A673 (cell line): ENCODE data around the gene EMC1. TPM values are rescaled to one million over a fixed set of nuclear protein-coding genes. Genes with fewer than 3 reads are reported as not detected.
"Not testable (repeated sequence)": the region's sequence is repeated elsewhere in the genome, so short reads cannot be mapped to it uniquely, and the experiment has no call there.

Experiments used
- BruUV-seq: library from RNA; stranded (reverse); fragments of 400-500 nt; replicated peaks from 2 replicates; lab custom pipeline; 2021; lab: Mats Ljungman, UMichigan
- CTCF ChIA-PET: fragments of 300-600 bp; sonication (Branson Sonifier 250); formaldehyde crosslinking; loops from one replicate; lab custom pipeline; 2022; ENCODE audit warnings: antibody characterized with exemption; lab: Charles Lee
- POLR2A ChIA-PET: fragments of 300-600 bp; sonication (Branson Sonifier 250); formaldehyde crosslinking; loops from one replicate; lab custom pipeline; 2022; ENCODE audit warnings: antibody characterized with exemption; ENCODE audit not compliant: low non-redundant PET; lab: Charles Lee
- DNase-seq: peaks from one replicate; pipeline ENCODE4 v3.0.0-alpha.2; 2015; ENCODE audit warnings: low spot score
- H3K27ac ChIP-seq: fragments of 200-600 bp; sonication (generic); 2 replicates; pipeline ENCODE4 v1.5.1; 2016; ENCODE audit warnings: mixed run types, low read depth, mild to moderate bottlenecking, mixed read lengths, antibody characterized with exemption, low read length; ENCODE audit not compliant: poor library complexity, severe bottlenecking
- H3K27me3 ChIP-seq: fragments of 200-600 bp; sonication (generic); replicated peaks from 2 replicates; pipeline ENCODE4 v1.6.1; 2017; ENCODE audit warnings: mixed run types, low read depth, mild to moderate bottlenecking, mixed read lengths, antibody characterized with exemption, low read length; ENCODE audit not compliant: insufficient read depth, poor library complexity
- H3K36me3 ChIP-seq: fragments of 200-600 bp; sonication (generic); 2 replicates; pipeline ENCODE4 v1.6.1; 2016; ENCODE audit warnings: mixed run types, mild to moderate bottlenecking, mixed read lengths, antibody characterized with exemption, low read length; ENCODE audit not compliant: insufficient read depth, poor library complexity, severe bottlenecking
- H3K4me1 ChIP-seq: fragments of 200-600 bp; sonication (generic); 2 replicates; pipeline ENCODE4 v1.6.1; 2017; ENCODE audit warnings: mixed run types, mild to moderate bottlenecking, mixed read lengths, antibody characterized with exemption, low read length; ENCODE audit not compliant: insufficient read depth, poor library complexity, severe bottlenecking
- H3K4me3 ChIP-seq: fragments of 200-600 bp; sonication (generic); 2 replicates; pipeline ENCODE4 v1.5.1; 2016; ENCODE audit warnings: low read depth, mixed run types, mild to moderate bottlenecking, mixed read lengths, low read length; ENCODE audit not compliant: poor library complexity, severe bottlenecking
- H3K9me3 ChIP-seq: fragments of 200-600 bp; sonication (generic); 2 replicates; pipeline ENCODE4 v1.6.1; 2016; ENCODE audit warnings: mixed run types, low read depth, mild to moderate bottlenecking, mixed read lengths, antibody characterized with exemption, low read length; ENCODE audit not compliant: poor library complexity, severe bottlenecking
- CTCF ChIP-seq: fragments of 300-800, 200-600 bp; sonication (generic); conservative IDR thresholded peaks from 2 replicates; pipeline ENCODE4 v1.5.1; 2017; ENCODE audit warnings: low read depth, mild to moderate bottlenecking, antibody characterized with exemption, low read length, moderate library complexity, mixed read lengths
- EZH2 ChIP-seq: fragments of 200-600 bp; sonication (generic); IDR thresholded peaks from 2 replicates; pipeline ENCODE4 v1.6.1; 2017; ENCODE audit warnings: borderline replicate concordance, low read depth, mild to moderate bottlenecking, mixed read lengths, antibody characterized with exemption, low read length; ENCODE audit not compliant: poor library complexity, severe bottlenecking
- intact Hi-C: fragments of 100-400 bp; cut with micrococcal nuclease; formaldehyde crosslinking; loops from one replicate; pipeline ENCODE4 v1.10.0; 2022; ENCODE audit not compliant: unreplicated experiment
- total RNA-seq: library from RNA; stranded (reverse); gene quantifications from 2 replicates; pipeline ENCODE4 v1.2.3, GENCODE V29; 2021

The EMC1 gene
- total RNA-seq, 1 experiment from 2014 or later, result 84.3 TPM

DNA sequence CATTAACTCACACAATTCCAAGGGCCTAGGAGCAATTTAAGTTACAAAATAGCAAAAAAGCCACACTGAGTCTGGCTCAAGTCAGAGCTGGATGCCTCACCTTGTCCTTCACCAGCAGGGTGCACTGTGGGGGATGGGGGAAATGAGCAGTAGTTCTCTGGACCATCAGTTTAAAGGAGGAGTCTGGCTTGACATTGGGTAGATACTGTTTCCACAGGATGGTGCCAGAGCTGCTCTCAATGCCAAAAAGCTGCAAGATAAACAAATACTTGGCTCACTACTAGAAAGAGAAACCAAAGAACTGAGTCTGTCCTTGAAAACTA lies 18.8 kb downstream of the EMC1 start:
- Histone ChIP-seq H3K36me3 (peaks cover 72% of the 10 kb centered on the region), H3K4me3 (no peak overlapping the region), H3K9me3 (no peaks in the 10 kb centered on the region), H3K4me1 (no peaks in the 10 kb centered on the region), H3K27ac (no peak overlapping the region), H3K27me3 (no peaks in the 10 kb centered on the region)
- no peak for DNase-seq
- CTCF ChIA-PET, result no interaction called here
- TF ChIP-seq EZH2, result no peak
- no peak for TF ChIP-seq CTCF
- POLR2A ChIA-PET, result no interaction called here
- no TSS peak for BruUV-seq
- intact Hi-C loops, result no loop called here

DNA sequence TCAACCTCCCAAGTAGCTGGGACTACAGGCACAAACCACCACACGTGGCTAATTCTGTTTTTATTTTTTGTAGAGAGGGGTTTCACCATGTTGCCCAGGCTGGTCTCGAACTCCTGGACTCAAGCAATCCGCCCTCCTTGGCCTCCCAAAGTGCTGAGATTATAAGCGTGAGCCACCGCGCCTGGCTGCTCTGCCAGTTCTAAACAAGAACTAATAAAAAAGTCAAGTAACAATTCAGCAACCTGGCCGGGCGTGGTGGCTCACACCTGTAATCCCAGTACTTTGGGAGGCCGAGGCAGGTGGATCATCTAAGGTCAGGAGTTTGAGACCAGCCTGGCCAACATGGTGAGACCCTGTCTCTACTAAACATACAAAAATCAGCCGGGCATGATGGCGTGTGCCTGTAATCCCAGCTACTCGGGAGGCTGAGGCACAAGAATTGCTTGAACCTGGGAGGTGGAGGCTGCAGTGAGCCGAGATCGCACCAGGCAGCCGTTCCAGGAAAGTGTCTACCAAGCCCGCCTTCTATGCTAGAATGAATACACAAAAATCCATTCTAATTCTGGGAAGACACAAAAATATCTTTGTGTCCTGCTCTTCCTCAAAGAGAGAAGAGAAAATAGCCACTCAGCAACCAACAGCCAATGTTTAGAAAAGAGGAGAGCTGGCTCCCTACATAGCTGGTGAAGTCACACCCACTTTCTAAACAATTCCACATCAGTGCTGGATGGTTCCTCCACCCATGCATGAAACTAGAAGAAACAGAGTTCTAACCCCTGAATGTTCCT lies 19.4 kb downstream of the EMC1 start:
- BruUV-seq, H3K27ac ChIP-seq, intact Hi-C loops, DNase-seq, CTCF ChIA-PET, H3K9me3 ChIP-seq, H3K4me3 ChIP-seq, POLR2A ChIA-PET, H3K27me3 ChIP-seq, H3K4me1 ChIP-seq: not testable (repeated sequence)
- H3K36me3 ChIP-seq, result peaks cover 72% of the 10 kb centered on the region

DNA sequence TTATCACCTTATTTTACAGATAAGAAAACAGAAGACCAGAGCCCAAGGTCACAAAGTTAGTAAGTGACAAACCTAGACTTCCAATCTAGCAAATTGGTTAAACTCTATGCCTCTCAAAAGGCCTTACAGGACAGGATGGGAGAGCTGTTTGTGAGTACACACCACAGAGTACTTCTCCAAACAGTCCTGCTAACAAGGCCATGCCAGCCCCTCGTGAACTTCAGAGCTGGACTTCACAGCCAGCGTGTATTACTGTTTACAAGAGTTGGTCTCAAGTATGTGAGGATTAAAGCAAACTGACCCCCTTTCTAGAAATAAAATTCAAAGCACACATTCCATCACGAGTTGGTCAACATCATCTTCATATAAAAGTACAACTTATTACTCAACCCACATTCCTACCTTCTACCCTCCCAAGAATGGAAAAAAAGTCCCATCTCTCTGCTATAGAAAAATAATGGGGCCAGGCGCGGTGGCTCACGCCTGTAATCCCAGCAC lies 21.4 kb downstream of the EMC1 start:
- TF ChIP-seq CTCF (no peak), EZH2 (no peak)
- no peaks in the 10 kb centered on the region for H3K27me3 ChIP-seq
- H3K4me3 ChIP-seq, result no peak overlapping the region
- intact Hi-C loops, result no loop called here
- ChIA-PET CTCF (no interaction called here), POLR2A (no interaction called here)
- peaks cover 83% of the 10 kb centered on the region for H3K36me3 ChIP-seq
- H3K4me1 ChIP-seq, result no peaks in the 10 kb centered on the region
- DNase-seq, result no peak
- BruUV-seq, result no TSS peak
- no peaks in the 10 kb centered on the region for H3K9me3 ChIP-seq
- no peak overlapping the region for H3K27ac ChIP-seq

GRCh38 chr1:19229229-19229628 lies 22.1 kb downstream of the EMC1 start:
- no TSS peak for BruUV-seq
- intact Hi-C loops, result no loop called here
- DNase-seq, result no peak
- ChIA-PET CTCF (no interaction called here), POLR2A (no interaction called here)
- Histone ChIP-seq H3K4me1 (no peaks in the 10 kb centered on the region), H3K27ac (no peak overlapping the region), H3K9me3 (no peaks in the 10 kb centered on the region), H3K27me3 (no peaks in the 10 kb centered on the region), H3K36me3 (peaks cover 85% of the 10 kb centered on the region), H3K4me3 (no peak overlapping the region)
- TF ChIP-seq CTCF (no peak), EZH2 (no peak)
